ENCODE measurements around the gene RUVBL2. TPM values are rescaled to one million over a fixed set of nuclear protein-coding genes. Genes with fewer than 3 reads are reported as not detected.

The RUVBL2 gene
- polyA plus RNA-seq, 1 donor from 2014 or later, result 184 TPM

DNA sequence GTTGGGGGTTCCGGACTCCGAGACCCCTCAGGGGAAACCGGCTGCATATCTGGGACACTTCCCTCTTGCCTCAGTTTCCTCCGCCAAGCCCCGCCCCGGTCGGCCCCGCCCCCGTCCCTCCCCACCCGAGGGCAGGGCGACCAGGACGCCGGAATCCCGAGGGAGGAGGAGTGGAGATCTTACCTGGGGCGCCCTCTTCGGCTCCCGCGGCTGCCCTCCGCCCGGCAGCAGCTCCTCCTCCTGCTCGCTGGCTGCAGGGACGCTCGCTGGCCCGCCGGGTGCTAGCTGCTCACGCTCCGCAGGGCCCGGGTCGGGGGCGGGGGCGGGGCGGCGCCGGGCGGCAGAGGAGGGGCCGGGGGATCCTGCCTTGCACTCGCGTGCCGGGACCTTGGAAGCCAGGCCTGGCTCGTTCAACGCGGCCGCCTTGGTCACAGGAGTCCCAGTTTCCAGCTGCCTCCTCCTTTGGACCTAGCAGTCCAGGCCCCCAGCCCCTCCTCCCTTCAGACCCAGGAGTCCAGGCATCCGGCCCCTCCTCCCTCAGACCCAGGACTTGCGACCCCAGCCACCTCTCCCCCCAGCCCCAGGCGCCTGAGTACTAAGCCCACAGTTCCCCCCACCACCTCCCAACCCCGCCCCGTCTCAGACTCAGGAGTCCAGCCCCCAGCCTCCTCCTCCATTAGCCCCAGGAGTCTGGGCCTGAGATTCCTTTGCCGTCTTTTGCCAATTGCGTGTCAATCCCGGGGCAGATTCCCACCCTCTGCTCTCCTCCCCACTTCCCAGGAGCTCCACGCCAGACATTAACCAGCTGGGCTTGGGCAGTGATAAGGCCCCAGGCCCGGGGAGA is 71.3 kb downstream of the RUVBL2 start, which contains the start of gene NTF4:
Gene NTF4 (minus strand): TSS at position 51 of the 844 bp plus-strand sequence. CDS start 2,821 bp downstream, outside the sequence.
- TF ChIP-seq SMC3 (conservative IDR thresholded peaks at IDR 0.05; ENCODE audit: poor library complexity) (no peak), MXI1 (conservative IDR thresholded peaks at IDR 0.05; ENCODE audit: poor library complexity, severe bottlenecking) (no peak), TAF1 (IDR thresholded peaks at IDR 0.05; ENCODE audit: low read depth) (no peak), EZH2 (IDR thresholded peaks at IDR 0.05; ENCODE audit: borderline replicate concordance, insufficient read depth, low read length, poor library complexity, severe bottlenecking) (no peak), RAD21 (conservative IDR thresholded peaks at IDR 0.05) (no peak)
- TF ChIP-seq, protein P1, sequence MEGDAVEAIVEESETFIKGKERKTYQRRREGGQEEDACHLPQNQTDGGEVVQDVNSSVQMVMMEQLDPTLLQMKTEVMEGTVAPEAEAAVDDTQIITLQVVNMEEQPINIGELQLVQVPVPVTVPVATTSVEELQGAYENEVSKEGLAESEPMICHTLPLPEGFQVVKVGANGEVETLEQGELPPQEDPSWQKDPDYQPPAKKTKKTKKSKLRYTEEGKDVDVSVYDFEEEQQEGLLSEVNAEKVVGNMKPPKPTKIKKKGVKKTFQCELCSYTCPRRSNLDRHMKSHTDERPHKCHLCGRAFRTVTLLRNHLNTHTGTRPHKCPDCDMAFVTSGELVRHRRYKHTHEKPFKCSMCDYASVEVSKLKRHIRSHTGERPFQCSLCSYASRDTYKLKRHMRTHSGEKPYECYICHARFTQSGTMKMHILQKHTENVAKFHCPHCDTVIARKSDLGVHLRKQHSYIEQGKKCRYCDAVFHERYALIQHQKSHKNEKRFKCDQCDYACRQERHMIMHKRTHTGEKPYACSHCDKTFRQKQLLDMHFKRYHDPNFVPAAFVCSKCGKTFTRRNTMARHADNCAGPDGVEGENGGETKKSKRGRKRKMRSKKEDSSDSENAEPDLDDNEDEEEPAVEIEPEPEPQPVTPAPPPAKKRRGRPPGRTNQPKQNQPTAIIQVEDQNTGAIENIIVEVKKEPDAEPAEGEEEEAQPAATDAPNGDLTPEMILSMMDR (IDR thresholded peaks at IDR 0.05; ENCODE audit: poor library complexity, severe bottlenecking), result no peak
- H3K9ac ChIP-seq (ENCODE audit: low read length), result no peak within 1 kb of the TSS
- no peak within 1 kb of the TSS for H3K4me2 ChIP-seq (ENCODE audit: low read length)
- no peak within 1 kb of the TSS for H2AFZ ChIP-seq (ENCODE audit: low read depth, low read length)
- H3K27ac ChIP-seq (ENCODE audit: low read length), result no peak within 1 kb of the TSS
- no peaks in the 10 kb centered on the region for H3K79me2 ChIP-seq (replicated peaks; ENCODE audit: insufficient read depth, low read length)
- H3K36me3 ChIP-seq (ENCODE audit: insufficient read depth, low read length), result no peaks in the 10 kb centered on the region
- no peaks in the 10 kb centered on the region for H4K20me1 ChIP-seq (ENCODE audit: insufficient read depth)
- peak within 1 kb of the TSS; percentile 57 for H3K4me3 ChIP-seq (ENCODE audit: low read length)
- no peaks in the 10 kb centered on the region for H3F3A ChIP-seq (ENCODE audit: insufficient read depth, low read length, poor library complexity, severe bottlenecking)
- H3K9me3 ChIP-seq (ENCODE audit: low read length), result no peaks in the 10 kb centered on the region
- H3K9me2 ChIP-seq (ENCODE audit: insufficient read depth, low read length), result no peaks in the 10 kb centered on the region
- H3K27me3 ChIP-seq (ENCODE audit: insufficient read depth, low read depth, low read length), result peaks cover 25% of the 10 kb centered on the region

Small RNA genes lying within 50 kb of the gene (small RNA-seq; reads per million reads assigned to genes)
- 0 to 0.52 (median 0) reads per million in 3 experiments for gene MIR6798

Other genes starting within 250 kb of the RUVBL2 start
- not detected in 2 replicates for gene IZUMO1, start 247.0 kb upstream of the RUVBL2 start, polyA plus RNA-seq
- 0.15 and 0.26 TPM in 2 replicates for gene FUT1, start 241.2 kb upstream of the RUVBL2 start, polyA plus RNA-seq
- not detected in 2 replicates for gene FGF21, start 238.4 kb upstream of the RUVBL2 start, polyA plus RNA-seq
- gene BCAT2, start 182.9 kb upstream of the RUVBL2 start, polyA plus RNA-seq, result 19.5 and 28.5 TPM in 2 replicates
- gene HSD17B14, start 157.4 kb upstream of the RUVBL2 start, polyA plus RNA-seq, result 0.40 and 0.44 TPM in 2 replicates
- not detected in 2 replicates for gene PLEKHA4, start 125.3 kb upstream of the RUVBL2 start, polyA plus RNA-seq
- gene PPP1R15A, start 121.5 kb upstream of the RUVBL2 start, polyA plus RNA-seq, result 73.3 and 73.6 TPM in 2 replicates
- not detected in 2 replicates for gene TULP2, start 95.1 kb upstream of the RUVBL2 start, polyA plus RNA-seq
- 80.0 and 83.7 TPM in 2 replicates for gene NUCB1, start 93.6 kb upstream of the RUVBL2 start, polyA plus RNA-seq
- 1.4 and 4.8 TPM in 2 replicates for gene DHDH, start 60.2 kb upstream of the RUVBL2 start, polyA plus RNA-seq
- 71.9 and 90.3 TPM in 2 replicates for gene BAX, start 39.0 kb upstream of the RUVBL2 start, polyA plus RNA-seq
- 886 and 909 TPM in 2 replicates for gene FTL, start 28.6 kb upstream of the RUVBL2 start, polyA plus RNA-seq
- gene GYS1, start 578 bp upstream of the RUVBL2 start, polyA plus RNA-seq, result 12.9 and 25.7 TPM in 2 replicates
- not detected in 2 replicates for gene LHB, start 23.2 kb downstream of the RUVBL2 start, polyA plus RNA-seq
- not detected in 2 replicates for gene CGB3, start 30.4 kb downstream of the RUVBL2 start, polyA plus RNA-seq
- not detected in 2 replicates for gene CGB2, start 38.0 kb downstream of the RUVBL2 start, polyA plus RNA-seq
- not detected in 2 replicates for gene CGB1, start 43.0 kb downstream of the RUVBL2 start, polyA plus RNA-seq
- gene CGB5, start 50.0 kb downstream of the RUVBL2 start, polyA plus RNA-seq, result not detected in 2 replicates
- gene CGB8, start 55.2 kb downstream of the RUVBL2 start, polyA plus RNA-seq, result not detected in 2 replicates
- not detected in 2 replicates for gene CGB7, start 63.9 kb downstream of the RUVBL2 start, polyA plus RNA-seq
- gene NTF4, start 70.9 kb downstream of the RUVBL2 start, polyA plus RNA-seq, result not detected in 2 replicates
- not detected in 2 replicates for gene KCNA7, start 78.8 kb downstream of the RUVBL2 start, polyA plus RNA-seq
- 721 and 833 TPM in 2 replicates for gene SNRNP70, start 91.6 kb downstream of the RUVBL2 start, polyA plus RNA-seq
- 88.7 and 99.0 TPM in 2 replicates for gene LIN7B, start 120.5 kb downstream of the RUVBL2 start, polyA plus RNA-seq
- gene C19orf73, start 125.3 kb downstream of the RUVBL2 start, polyA plus RNA-seq, result 5.7 and 8.4 TPM in 2 replicates
- gene PPFIA3, start 125.7 kb downstream of the RUVBL2 start, polyA plus RNA-seq, result 73.0 and 80.7 TPM in 2 replicates
- gene HRC, start 161.5 kb downstream of the RUVBL2 start, polyA plus RNA-seq, result 1.0 TPM in 1 of 2 replicates, not detected in the other
- gene TRPM4, start 163.9 kb downstream of the RUVBL2 start, polyA plus RNA-seq, result 40.0 and 42.5 TPM in 2 replicates

Data from neural cell (in vitro differentiated cells).